ENCODE measurements around the gene IL1RAPL2.

The IL1RAPL2 gene

GRCh38 chrX:105703876-105704275 lies 1137.9 kb downstream of the IL1RAPL2 start:
- no peak overlapping the region for H3K9ac ChIP-seq (ENCODE audit: low read length)
- no peaks in the 10 kb centered on the region for H3K4me1 ChIP-seq (ENCODE audit: insufficient read depth, low read length)
- no peak overlapping the region for H3K27ac ChIP-seq (ENCODE audit: low read depth, low read length)
- H3K36me3 ChIP-seq (ENCODE audit: insufficient read depth, low read length), result no peaks in the 10 kb centered on the region
- H3K4me3 ChIP-seq (ENCODE audit: low read depth in 1 of 2, low read length in 2 of 2), result no peak overlapping the region
- no peaks in the 10 kb centered on the region for H3K9me3 ChIP-seq (ENCODE audit: low read length)
- no peaks in the 10 kb centered on the region for H3K27me3 ChIP-seq (ENCODE audit: control insufficient read depth in 1 of 2, insufficient read depth in 2 of 2, low read length in 2 of 2)

DNA sequence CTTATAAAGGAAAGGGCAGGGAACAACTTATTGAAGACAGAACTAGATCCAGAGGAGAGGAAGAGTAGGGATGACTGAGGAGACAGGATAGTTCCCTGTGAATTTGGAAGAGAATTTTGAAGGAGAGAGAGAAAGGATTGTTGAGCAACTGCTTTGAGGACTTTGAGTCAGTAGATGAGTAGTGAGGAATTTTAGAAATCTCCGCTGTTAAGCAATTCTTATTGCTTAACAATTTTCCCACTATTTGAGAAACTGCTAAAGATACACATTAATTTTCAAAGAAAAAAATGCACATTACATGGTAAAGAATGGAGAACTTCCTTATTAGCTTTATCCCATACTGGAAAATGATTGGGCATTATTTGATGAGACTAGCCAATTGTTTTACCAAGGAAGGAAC lies 1140.0 kb downstream of the IL1RAPL2 start:
- Histone ChIP-seq H3K36me3 (ENCODE audit: insufficient read depth, low read length) (no peaks in the 10 kb centered on the region), H3K4me3 (ENCODE audit: low read depth in 1 of 2, low read length in 2 of 2) (no peak overlapping the region), H3K4me1 (ENCODE audit: insufficient read depth, low read length) (no peaks in the 10 kb centered on the region), H3K9me3 (ENCODE audit: low read length) (no peaks in the 10 kb centered on the region), H3K27ac (ENCODE audit: low read depth, low read length) (no peak overlapping the region), H3K9ac (ENCODE audit: low read length) (no peak overlapping the region), H3K27me3 (ENCODE audit: control insufficient read depth in 1 of 2, insufficient read depth in 2 of 2, low read length in 2 of 2) (no peaks in the 10 kb centered on the region)

DNA sequence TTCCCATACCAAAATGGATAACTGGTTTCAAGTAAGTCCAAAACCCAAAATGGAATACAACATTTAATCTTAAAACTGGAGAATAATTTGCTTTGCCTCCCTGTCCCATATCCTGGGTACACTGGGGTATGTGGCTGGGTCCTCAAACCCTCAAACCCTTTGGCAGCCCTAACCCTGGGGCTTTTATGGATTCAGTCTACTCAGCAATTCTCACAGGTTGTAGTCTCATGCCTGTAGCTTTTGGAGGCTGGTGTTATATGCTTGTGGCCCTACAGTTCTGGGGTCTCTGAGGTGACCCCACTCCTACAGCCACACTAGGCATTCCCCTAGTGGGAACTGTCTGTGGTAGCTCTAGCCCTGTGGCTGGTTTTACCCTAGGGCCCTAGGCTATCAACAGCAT lies 1145.8 kb downstream of the IL1RAPL2 start:
- Histone ChIP-seq H3K27ac (ENCODE audit: low read depth, low read length) (no peak overlapping the region), H3K27me3 (ENCODE audit: control insufficient read depth in 1 of 2, insufficient read depth in 2 of 2, low read length in 2 of 2) (no peaks in the 10 kb centered on the region), H3K4me1 (ENCODE audit: insufficient read depth, low read length) (no peaks in the 10 kb centered on the region), H3K9ac (ENCODE audit: low read length) (no peak overlapping the region), H3K9me3 (ENCODE audit: low read length) (no peaks in the 10 kb centered on the region), H3K4me3 (ENCODE audit: low read depth in 1 of 2, low read length in 2 of 2) (no peak overlapping the region), H3K36me3 (ENCODE audit: insufficient read depth, low read length) (no peaks in the 10 kb centered on the region)

DNA sequence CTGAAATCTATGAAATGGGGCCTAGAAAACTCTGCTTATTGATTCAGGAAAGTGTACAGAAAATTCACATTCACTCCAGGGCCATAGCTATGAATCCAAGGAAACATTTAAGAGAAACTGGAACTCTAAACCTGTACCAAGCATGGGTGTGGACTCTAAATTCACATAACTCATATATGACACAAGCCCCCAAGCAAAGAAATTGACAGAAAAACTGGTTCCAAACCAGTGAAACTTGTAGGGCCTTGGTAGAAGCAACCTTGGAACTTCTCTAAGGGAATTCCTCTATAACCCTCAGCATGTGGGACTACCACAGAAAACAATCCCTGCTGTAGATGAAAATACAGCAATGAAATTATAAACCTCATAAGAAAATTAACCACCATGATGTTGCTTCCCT lies 1149.7 kb downstream of the IL1RAPL2 start:
- H3K36me3 ChIP-seq (ENCODE audit: insufficient read depth, low read length), result no peaks in the 10 kb centered on the region
- H3K4me1 ChIP-seq (ENCODE audit: insufficient read depth, low read length), result no peaks in the 10 kb centered on the region
- no peak overlapping the region for H3K9ac ChIP-seq (ENCODE audit: low read length)
- H3K27ac ChIP-seq (ENCODE audit: low read depth, low read length), result no peak overlapping the region
- no peaks in the 10 kb centered on the region for H3K27me3 ChIP-seq (ENCODE audit: control insufficient read depth in 1 of 2, insufficient read depth in 2 of 2, low read length in 2 of 2)
- no peaks in the 10 kb centered on the region for H3K9me3 ChIP-seq (ENCODE audit: low read length)
- H3K4me3 ChIP-seq (ENCODE audit: low read depth in 1 of 2, low read length in 2 of 2), result no peak overlapping the region

GRCh38 chrX:105723966-105724735 lies 1158.2 kb downstream of the IL1RAPL2 start:
- H3K27me3 ChIP-seq (ENCODE audit: control insufficient read depth in 1 of 2, insufficient read depth in 2 of 2, low read length in 2 of 2), result no peaks in the 10 kb centered on the region
- no peak overlapping the region for H3K9ac ChIP-seq (ENCODE audit: low read length)
- no peaks in the 10 kb centered on the region for H3K36me3 ChIP-seq (ENCODE audit: insufficient read depth, low read length)
- H3K4me3 ChIP-seq (ENCODE audit: low read depth in 1 of 2, low read length in 2 of 2), result no peak overlapping the region
- no peak overlapping the region for H3K27ac ChIP-seq (ENCODE audit: low read depth, low read length)
- H3K9me3 ChIP-seq (ENCODE audit: low read length), result no peaks in the 10 kb centered on the region
- no peaks in the 10 kb centered on the region for H3K4me1 ChIP-seq (ENCODE audit: insufficient read depth, low read length)

GRCh38 chrX:105725228-105725627 lies 1159.2 kb downstream of the IL1RAPL2 start:
- no peaks in the 10 kb centered on the region for H3K4me1 ChIP-seq (ENCODE audit: insufficient read depth, low read length)
- H3K36me3 ChIP-seq (ENCODE audit: insufficient read depth, low read length), result no peaks in the 10 kb centered on the region
- H3K4me3 ChIP-seq (ENCODE audit: low read depth in 1 of 2, low read length in 2 of 2), result no peak overlapping the region
- H3K9me3 ChIP-seq (ENCODE audit: low read length), result no peaks in the 10 kb centered on the region
- no peaks in the 10 kb centered on the region for H3K27me3 ChIP-seq (ENCODE audit: control insufficient read depth in 1 of 2, insufficient read depth in 2 of 2, low read length in 2 of 2)
- no peak overlapping the region for H3K27ac ChIP-seq (ENCODE audit: low read depth, low read length)
- no peak overlapping the region for H3K9ac ChIP-seq (ENCODE audit: low read length)

GRCh38 chrX:105738162-105738561 lies 1172.2 kb downstream of the IL1RAPL2 start:
- no peaks in the 10 kb centered on the region for H3K9me3 ChIP-seq (ENCODE audit: low read length)
- H3K27me3 ChIP-seq (ENCODE audit: control insufficient read depth in 1 of 2, insufficient read depth in 2 of 2, low read length in 2 of 2), result no peaks in the 10 kb centered on the region
- no peak overlapping the region for H3K27ac ChIP-seq (ENCODE audit: low read depth, low read length)
- H3K4me3 ChIP-seq (ENCODE audit: low read depth in 1 of 2, low read length in 2 of 2), result no peak overlapping the region
- no peaks in the 10 kb centered on the region for H3K36me3 ChIP-seq (ENCODE audit: insufficient read depth, low read length)
- no peak overlapping the region for H3K9ac ChIP-seq (ENCODE audit: low read length)
- no peaks in the 10 kb centered on the region for H3K4me1 ChIP-seq (ENCODE audit: insufficient read depth, low read length)

DNA sequence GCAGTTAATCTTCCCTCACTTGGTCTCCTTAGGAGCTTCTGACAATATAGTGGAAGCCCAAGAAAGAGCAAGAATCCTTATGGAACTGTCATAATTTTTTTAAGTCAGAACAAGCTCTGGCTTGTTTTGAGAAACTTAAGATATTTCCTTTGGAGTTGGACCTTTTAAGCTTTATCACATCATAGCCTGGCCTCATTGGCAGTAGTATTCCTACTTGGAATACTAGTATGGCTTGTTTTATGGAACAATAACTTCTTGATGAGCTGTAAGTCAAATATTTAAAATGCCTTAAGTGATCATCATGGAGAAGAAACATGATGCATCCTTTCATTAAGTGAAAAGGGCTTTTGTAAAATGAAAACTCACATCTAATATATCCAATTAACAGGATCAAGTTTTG lies 1178.3 kb downstream of the IL1RAPL2 start:
- no peak overlapping the region for H3K27ac ChIP-seq (ENCODE audit: low read depth, low read length)
- H3K9me3 ChIP-seq (ENCODE audit: low read length), result no peaks in the 10 kb centered on the region
- H3K9ac ChIP-seq (ENCODE audit: low read length), result no peak overlapping the region
- H3K36me3 ChIP-seq (ENCODE audit: insufficient read depth, low read length), result no peaks in the 10 kb centered on the region
- peaks cover 0 to 4% of the 10 kb centered on the region in 2 donors for H3K27me3 ChIP-seq (ENCODE audit: control insufficient read depth in 1 of 2, insufficient read depth in 2 of 2, low read length in 2 of 2)
- no peak overlapping the region for H3K4me3 ChIP-seq (ENCODE audit: low read depth in 1 of 2, low read length in 2 of 2)
- no peaks in the 10 kb centered on the region for H3K4me1 ChIP-seq (ENCODE audit: insufficient read depth, low read length)

GRCh38 chrX:105744946-105745345 lies 1178.9 kb downstream of the IL1RAPL2 start:
- Histone ChIP-seq H3K9ac (ENCODE audit: low read length) (no peak overlapping the region), H3K4me3 (ENCODE audit: low read depth in 1 of 2, low read length in 2 of 2) (no peak overlapping the region), H3K9me3 (ENCODE audit: low read length) (no peaks in the 10 kb centered on the region), H3K36me3 (ENCODE audit: insufficient read depth, low read length) (no peaks in the 10 kb centered on the region), H3K4me1 (ENCODE audit: insufficient read depth, low read length) (no peaks in the 10 kb centered on the region), H3K27ac (ENCODE audit: low read depth, low read length) (no peak overlapping the region), H3K27me3 (ENCODE audit: control insufficient read depth in 1 of 2, insufficient read depth in 2 of 2, low read length in 2 of 2) (peaks cover 0 to 4% of the 10 kb centered on the region in 2 donors)

DNA sequence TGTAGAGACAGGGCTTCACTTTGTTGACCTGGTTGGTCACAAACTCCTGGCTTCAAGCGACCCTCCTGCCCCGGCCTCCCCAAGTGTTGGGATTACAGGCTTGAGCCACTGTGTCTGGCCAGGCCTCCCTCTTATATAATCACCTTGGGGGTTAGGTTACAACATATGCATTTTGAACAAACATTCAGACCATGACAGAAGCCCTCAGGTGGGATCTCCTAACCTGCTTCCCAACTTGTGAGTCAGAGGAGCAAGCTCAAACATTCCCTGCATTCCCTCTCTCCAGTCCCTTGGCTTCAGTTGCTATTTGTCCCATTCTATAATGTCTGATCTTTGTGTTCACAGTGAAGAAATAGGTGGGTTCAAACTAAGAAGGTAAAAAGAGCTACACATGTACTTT lies 1179.9 kb downstream of the IL1RAPL2 start:
- H3K9ac ChIP-seq (ENCODE audit: low read length), result no peak overlapping the region
- no peaks in the 10 kb centered on the region for H3K36me3 ChIP-seq (ENCODE audit: insufficient read depth, low read length)
- H3K4me1 ChIP-seq (ENCODE audit: insufficient read depth, low read length), result no peaks in the 10 kb centered on the region
- no peak overlapping the region for H3K4me3 ChIP-seq (ENCODE audit: low read depth in 1 of 2, low read length in 2 of 2)
- H3K27ac ChIP-seq (ENCODE audit: low read depth, low read length), result no peak overlapping the region
- H3K9me3 ChIP-seq (ENCODE audit: low read length), result no peaks in the 10 kb centered on the region
- peaks cover 0 to 4% of the 10 kb centered on the region in 2 donors for H3K27me3 ChIP-seq (ENCODE audit: control insufficient read depth in 1 of 2, insufficient read depth in 2 of 2, low read length in 2 of 2)

- H3K9me3 ChIP-seq (ENCODE audit: low read length), result no peaks in the 10 kb centered on the region
- H3K36me3 ChIP-seq (ENCODE audit: insufficient read depth, low read length), result no peaks in the 10 kb centered on the region
- H3K27ac ChIP-seq (ENCODE audit: low read depth, low read length), result no peak overlapping the region
These were observed 1186.4 kb downstream of the IL1RAPL2 start for GRCh38 chrX:105752338-105752956.

GRCh38 chrX:105753411-105753810 lies 1187.4 kb downstream of the IL1RAPL2 start:
- H3K27ac ChIP-seq (ENCODE audit: low read depth, low read length), result no peak overlapping the region
- no peak overlapping the region for H3K9ac ChIP-seq (ENCODE audit: low read length)
- H3K27me3 ChIP-seq (ENCODE audit: control insufficient read depth in 1 of 2, insufficient read depth in 2 of 2, low read length in 2 of 2), result peaks cover 0 to 4% of the 10 kb centered on the region in 2 donors
- no peaks in the 10 kb centered on the region for H3K9me3 ChIP-seq (ENCODE audit: low read length)
- H3K4me1 ChIP-seq (ENCODE audit: insufficient read depth, low read length), result no peaks in the 10 kb centered on the region
- no peaks in the 10 kb centered on the region for H3K36me3 ChIP-seq (ENCODE audit: insufficient read depth, low read length)
- no peak overlapping the region for H3K4me3 ChIP-seq (ENCODE audit: low read depth in 1 of 2, low read length in 2 of 2)

More at GRCh38 chrX:105752338-105752956, 1186.4 kb downstream of the IL1RAPL2 start:
- Histone ChIP-seq H3K9ac (ENCODE audit: low read length) (no peak overlapping the region), H3K4me3 (ENCODE audit: low read depth in 1 of 2, low read length in 2 of 2) (no peak overlapping the region), H3K4me1 (ENCODE audit: insufficient read depth, low read length) (no peaks in the 10 kb centered on the region), H3K27me3 (ENCODE audit: control insufficient read depth in 1 of 2, insufficient read depth in 2 of 2, low read length in 2 of 2) (peaks cover 0 to 4% of the 10 kb centered on the region in 2 donors)
